B cell (primary cell): ENCODE data around the gene TFCP2L1.

ENCODE experiments used
- CTCF ChIP-seq: fragments of 200-600 bp; IDR thresholded peaks from one replicate; pipeline ENCODE4 v1.8.0; 2022; ENCODE audit warnings: antibody characterized with exemption, mild to moderate bottlenecking
- EZH2 ChIP-seq: IDR thresholded peaks from 2 replicates; pipeline ENCODE4 v1.6.1; 2012; ENCODE audit warnings: borderline replicate concordance, low read depth, mild to moderate bottlenecking, moderate library complexity, low read length; ENCODE audit not compliant: insufficient read depth, poor library complexity, severe bottlenecking

- TF ChIP-seq CTCF (no peak), EZH2 (no peak)
Observed at GRCh38 chr2:121247534-121247933, 37.5 kb downstream of the TFCP2L1 start.
